Measurements from ENCODE around the gene CAND2. TPM values are rescaled to one million over a fixed set of nuclear protein-coding genes. Genes with fewer than 3 reads are reported as not detected.
A peak's percentile ranks its signal among the peaks of the same experiment; 100 is the strongest.

CAND2 gene
- total and polyA plus RNA-seq, 9 of the 15 experiments (the other 6 are each of a cell fraction or from before 2014, with no cell fraction given), result 0.91 to 14.9 (median 4.3) TPM

DNA sequence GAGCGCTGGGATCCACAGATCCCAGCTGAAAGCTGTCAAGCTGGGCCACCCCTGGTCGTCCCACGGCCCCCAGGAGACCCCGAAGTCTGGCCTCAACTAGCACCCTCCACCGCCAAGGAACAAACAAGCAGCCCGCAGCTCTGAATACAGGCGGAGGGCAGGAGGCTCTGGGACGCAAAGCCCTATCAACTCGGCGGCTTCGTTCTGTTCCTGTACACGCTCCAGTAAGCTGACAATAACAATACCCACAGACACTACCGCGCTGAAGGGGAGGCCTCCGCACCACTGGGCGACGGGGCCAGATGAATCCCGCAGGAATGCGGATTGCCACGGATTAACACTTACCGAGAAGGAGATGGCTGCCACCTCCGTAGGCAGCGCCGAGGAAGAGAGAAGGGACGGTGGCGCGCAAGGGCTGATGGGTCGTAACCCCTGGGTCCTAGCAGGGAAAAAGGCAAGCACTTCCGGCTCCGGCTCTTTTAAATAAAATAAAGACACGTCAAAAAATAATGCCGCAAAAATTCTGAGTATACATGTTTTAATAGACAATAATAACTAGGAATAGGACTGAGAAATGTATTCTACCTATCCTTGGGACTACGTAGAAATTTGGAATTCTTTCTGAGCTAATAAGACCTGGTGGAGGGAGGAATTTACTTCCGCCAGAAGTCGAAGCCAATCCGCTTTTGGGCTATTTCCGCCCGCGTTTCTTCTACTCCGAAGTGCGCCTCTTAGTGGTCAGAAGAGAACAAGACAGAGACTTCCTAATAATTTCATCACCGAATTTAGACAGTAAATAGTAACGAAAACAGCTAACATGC lies 44.9 kb downstream of the CAND2 start, which contains the start of gene RPL32 (continued):
- TF ChIP-seq ZNF57 (CRISPR knock-in tag; IDR thresholded peaks at IDR 0.05) (no peak), CHD2 (IDR thresholded peaks at IDR 0.05; ENCODE audit: low read depth, low read length) (no peak), ZKSCAN3 (CRISPR knock-in tag; IDR thresholded peaks at IDR 0.05) (no peak), HNRNPK (IDR thresholded peaks at IDR 0.05; ENCODE audit: low read depth, low read length, poor library complexity, severe bottlenecking) (no peak), ELF4 (CRISPR knock-in tag; IDR thresholded peaks at IDR 0.05) (peak; percentile 55; the same call in 1 of the 2 replicates), KLF1 (tag; IDR thresholded peaks at IDR 0.05) (peak; percentile 99), HDAC2 (IDR thresholded peaks at IDR 0.05) (peak; percentile 43; the same call in 1 of the 2 replicates), NELFE (IDR thresholded peaks at IDR 0.05; ENCODE audit: insufficient read depth, insufficient read length) (no peak), CBFA2T2 (conservative IDR thresholded peaks at IDR 0.05) (no peak), NR4A1 (CRISPR knock-in tag; IDR thresholded peaks at IDR 0.05) (no peak), NR4A1 (tag; IDR thresholded peaks at IDR 0.05) (peak; percentile 34; the same call in 1 of the 2 replicates), RBM14 (IDR thresholded peaks at IDR 0.05; ENCODE audit: borderline replicate concordance, insufficient read depth, low read depth, low read length) (0 out of 2 replicates have a peak, but pooled peaks have one; percentile 59), NR1H2 (CRISPR knock-in tag; IDR thresholded peaks at IDR 0.05) (no peak), ZFPM2 (CRISPR knock-in tag; IDR thresholded peaks at IDR 0.05) (0 out of 2 replicates have a peak, but pooled peaks have one; percentile 53), CAMTA2 (CRISPR knock-in tag; conservative IDR thresholded peaks at IDR 0.05) (no peak)
- TF ChIP-seq, protein P1, sequence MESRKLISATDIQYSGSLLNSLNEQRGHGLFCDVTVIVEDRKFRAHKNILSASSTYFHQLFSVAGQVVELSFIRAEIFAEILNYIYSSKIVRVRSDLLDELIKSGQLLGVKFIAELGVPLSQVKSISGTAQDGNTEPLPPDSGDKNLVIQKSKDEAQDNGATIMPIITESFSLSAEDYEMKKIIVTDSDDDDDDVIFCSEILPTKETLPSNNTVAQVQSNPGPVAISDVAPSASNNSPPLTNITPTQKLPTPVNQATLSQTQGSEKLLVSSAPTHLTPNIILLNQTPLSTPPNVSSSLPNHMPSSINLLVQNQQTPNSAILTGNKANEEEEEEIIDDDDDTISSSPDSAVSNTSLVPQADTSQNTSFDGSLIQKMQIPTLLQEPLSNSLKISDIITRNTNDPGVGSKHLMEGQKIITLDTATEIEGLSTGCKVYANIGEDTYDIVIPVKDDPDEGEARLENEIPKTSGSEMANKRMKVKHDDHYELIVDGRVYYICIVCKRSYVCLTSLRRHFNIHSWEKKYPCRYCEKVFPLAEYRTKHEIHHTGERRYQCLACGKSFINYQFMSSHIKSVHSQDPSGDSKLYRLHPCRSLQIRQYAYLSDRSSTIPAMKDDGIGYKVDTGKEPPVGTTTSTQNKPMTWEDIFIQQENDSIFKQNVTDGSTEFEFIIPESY (CRISPR knock-in tag; IDR thresholded peaks at IDR 0.05), result peak; percentile 17; the same call in 1 of the 2 replicates
- TF ChIP-seq, protein P2, sequence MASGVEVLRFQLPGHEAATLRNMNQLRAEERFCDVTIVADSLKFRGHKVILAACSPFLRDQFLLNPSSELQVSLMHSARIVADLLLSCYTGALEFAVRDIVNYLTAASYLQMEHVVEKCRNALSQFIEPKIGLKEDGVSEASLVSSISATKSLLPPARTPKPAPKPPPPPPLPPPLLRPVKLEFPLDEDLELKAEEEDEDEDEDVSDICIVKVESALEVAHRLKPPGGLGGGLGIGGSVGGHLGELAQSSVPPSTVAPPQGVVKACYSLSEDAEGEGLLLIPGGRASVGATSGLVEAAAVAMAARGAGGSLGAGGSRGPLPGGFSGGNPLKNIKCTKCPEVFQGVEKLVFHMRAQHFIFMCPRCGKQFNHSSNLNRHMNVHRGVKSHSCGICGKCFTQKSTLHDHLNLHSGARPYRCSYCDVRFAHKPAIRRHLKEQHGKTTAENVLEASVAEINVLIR (CRISPR knock-in tag; IDR thresholded peaks at IDR 0.05), result no peak
- TF ChIP-seq, protein P3, sequence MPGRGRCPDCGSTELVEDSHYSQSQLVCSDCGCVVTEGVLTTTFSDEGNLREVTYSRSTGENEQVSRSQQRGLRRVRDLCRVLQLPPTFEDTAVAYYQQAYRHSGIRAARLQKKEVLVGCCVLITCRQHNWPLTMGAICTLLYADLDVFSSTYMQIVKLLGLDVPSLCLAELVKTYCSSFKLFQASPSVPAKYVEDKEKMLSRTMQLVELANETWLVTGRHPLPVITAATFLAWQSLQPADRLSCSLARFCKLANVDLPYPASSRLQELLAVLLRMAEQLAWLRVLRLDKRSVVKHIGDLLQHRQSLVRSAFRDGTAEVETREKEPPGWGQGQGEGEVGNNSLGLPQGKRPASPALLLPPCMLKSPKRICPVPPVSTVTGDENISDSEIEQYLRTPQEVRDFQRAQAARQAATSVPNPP (IDR thresholded peaks at IDR 0.05; ENCODE audit: borderline replicate concordance, insufficient read depth, insufficient read length), result no peak
- TF ChIP-seq, protein P4, sequence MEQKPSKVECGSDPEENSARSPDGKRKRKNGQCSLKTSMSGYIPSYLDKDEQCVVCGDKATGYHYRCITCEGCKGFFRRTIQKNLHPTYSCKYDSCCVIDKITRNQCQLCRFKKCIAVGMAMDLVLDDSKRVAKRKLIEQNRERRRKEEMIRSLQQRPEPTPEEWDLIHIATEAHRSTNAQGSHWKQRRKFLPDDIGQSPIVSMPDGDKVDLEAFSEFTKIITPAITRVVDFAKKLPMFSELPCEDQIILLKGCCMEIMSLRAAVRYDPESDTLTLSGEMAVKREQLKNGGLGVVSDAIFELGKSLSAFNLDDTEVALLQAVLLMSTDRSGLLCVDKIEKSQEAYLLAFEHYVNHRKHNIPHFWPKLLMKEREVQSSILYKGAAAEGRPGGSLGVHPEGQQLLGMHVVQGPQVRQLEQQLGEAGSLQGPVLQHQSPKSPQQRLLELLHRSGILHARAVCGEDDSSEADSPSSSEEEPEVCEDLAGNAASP (IDR thresholded peaks at IDR 0.05), result no peak
- TF ChIP-seq, protein P5, sequence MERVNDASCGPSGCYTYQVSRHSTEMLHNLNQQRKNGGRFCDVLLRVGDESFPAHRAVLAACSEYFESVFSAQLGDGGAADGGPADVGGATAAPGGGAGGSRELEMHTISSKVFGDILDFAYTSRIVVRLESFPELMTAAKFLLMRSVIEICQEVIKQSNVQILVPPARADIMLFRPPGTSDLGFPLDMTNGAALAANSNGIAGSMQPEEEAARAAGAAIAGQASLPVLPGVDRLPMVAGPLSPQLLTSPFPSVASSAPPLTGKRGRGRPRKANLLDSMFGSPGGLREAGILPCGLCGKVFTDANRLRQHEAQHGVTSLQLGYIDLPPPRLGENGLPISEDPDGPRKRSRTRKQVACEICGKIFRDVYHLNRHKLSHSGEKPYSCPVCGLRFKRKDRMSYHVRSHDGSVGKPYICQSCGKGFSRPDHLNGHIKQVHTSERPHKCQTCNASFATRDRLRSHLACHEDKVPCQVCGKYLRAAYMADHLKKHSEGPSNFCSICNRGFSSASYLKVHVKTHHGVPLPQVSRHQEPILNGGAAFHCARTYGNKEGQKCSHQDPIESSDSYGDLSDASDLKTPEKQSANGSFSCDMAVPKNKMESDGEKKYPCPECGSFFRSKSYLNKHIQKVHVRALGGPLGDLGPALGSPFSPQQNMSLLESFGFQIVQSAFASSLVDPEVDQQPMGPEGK (CRISPR knock-in tag; IDR thresholded peaks at IDR 0.05; ENCODE audit: borderline replicate concordance), result peak; percentile 9; the same call in 1 of the 2 replicates

Measured in K562 (cell line).